Measurements from ENCODE around the gene SLC3A2.

The SLC3A2 gene

GRCh38 chr11:62911137-62912130 lies 30.7 kb downstream of the SLC3A2 start:
- DNase-seq = no peak

- DNase-seq = no peak
Measured at GRCh38 chr11:62912268-62912667, 31.6 kb downstream of the SLC3A2 start.

- peak in 1 of 3 donors; percentile 35 for DNase-seq
Measured at GRCh38 chr11:62914416-62914815, 33.7 kb downstream of the SLC3A2 start.

GRCh38 chr11:62917906-62918502 lies 37.3 kb downstream of the SLC3A2 start:
- DNase-seq = no peak

DNA sequence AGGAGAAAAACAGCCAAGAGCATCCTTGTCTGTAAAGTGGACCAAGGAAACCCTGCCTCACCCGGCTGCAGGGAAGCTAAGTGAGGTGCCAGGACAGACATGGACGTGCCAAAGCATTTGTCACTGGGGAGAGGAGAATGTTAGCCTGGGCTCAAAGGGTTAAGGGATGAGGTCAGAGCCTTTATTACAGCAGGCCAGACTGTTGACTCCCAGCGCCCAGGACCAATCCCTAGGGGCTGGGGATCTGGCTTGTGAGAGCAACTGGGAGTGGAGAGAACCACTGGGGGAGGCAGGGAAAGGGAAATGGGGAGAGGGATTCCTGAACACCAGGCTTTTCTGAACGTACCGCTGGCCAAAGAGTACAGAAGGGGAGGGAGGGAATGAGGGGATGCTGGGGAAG lies 37.8 kb downstream of the SLC3A2 start:
- no peak for DNase-seq

GRCh38 chr11:62919476-62919875 lies 38.8 kb downstream of the SLC3A2 start:
- no peak for DNase-seq

GRCh38 chr11:62919898-62920640 lies 39.4 kb downstream of the SLC3A2 start:
- no peak for DNase-seq

DNA sequence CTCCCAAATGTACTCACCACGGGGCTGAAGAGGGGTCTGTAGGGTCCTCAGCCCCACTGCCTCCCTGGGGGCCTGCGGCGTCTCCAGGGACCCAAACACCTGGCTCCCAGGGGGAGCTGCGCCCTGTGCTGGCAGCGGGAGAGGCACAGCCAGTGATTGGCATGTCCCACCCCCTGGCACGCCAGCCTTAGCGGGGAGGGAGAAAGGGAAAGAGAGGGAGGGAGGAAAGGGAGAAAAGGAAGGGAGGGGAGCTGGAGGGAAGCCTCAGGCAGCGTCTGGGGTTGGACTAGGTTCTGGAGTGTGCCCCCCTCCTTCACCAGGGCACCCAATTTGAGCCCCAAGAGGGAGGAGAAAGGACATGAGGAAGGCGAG lies 40.5 kb downstream of the SLC3A2 start, which contains the start of gene CHRM1:
Gene CHRM1, minus strand, starts transcription at position 163 of the 372 bp plus-strand sequence. CDS start 10,263 bp downstream, outside the sequence.
- no peak for DNase-seq

DNA sequence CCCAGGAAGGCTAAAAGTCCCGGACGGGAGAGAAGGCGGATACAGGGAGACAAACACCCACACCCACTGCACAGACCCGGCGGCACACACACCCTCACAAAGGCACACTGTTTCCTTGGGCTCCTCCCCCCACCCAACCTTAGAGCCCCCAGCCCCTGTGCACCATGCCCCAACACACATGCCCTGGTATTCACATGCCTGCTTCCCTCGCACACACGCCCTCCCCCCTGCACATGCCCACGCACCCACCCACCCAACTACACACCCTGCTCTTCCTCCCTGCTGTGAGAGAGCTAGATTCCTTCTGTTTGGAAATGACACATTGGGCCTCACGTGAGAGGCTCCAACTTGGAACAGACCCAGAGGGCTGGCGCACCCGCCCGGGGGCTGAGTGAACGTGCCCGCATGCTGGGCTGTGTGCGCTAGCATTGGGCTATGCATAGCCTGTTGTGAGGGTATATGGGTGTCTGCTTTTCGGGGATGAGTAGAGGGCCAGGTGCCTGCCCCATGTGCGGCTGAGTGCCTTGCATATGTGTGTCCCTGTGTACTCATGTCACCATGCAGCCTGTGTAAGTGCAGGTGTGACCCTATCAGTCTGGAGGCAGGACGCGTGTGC lies 41.0 kb downstream of the SLC3A2 start:
- peak in 1 of 3 donors; percentile 32 for DNase-seq

DNA sequence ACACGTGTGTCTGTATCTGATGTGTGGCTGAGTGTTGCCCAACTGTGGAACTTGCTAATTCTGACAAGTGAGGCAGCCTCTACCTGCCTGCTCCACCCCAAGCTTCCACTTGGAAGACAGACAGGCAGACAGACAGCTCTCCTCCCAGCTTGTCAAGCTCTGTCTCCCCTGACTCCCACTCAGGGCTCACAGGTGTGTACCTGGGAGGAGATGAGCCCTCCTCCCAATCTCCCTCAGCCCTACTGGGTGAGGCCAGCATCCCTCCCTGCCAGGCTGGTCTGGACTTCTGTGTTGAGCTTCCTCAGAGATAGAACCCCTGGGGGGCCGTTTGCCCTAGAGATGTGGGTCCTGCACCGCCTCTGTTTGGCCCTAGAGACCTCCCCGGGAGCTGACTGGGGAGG lies 41.5 kb downstream of the SLC3A2 start:
- DNase-seq = no peak

DNA sequence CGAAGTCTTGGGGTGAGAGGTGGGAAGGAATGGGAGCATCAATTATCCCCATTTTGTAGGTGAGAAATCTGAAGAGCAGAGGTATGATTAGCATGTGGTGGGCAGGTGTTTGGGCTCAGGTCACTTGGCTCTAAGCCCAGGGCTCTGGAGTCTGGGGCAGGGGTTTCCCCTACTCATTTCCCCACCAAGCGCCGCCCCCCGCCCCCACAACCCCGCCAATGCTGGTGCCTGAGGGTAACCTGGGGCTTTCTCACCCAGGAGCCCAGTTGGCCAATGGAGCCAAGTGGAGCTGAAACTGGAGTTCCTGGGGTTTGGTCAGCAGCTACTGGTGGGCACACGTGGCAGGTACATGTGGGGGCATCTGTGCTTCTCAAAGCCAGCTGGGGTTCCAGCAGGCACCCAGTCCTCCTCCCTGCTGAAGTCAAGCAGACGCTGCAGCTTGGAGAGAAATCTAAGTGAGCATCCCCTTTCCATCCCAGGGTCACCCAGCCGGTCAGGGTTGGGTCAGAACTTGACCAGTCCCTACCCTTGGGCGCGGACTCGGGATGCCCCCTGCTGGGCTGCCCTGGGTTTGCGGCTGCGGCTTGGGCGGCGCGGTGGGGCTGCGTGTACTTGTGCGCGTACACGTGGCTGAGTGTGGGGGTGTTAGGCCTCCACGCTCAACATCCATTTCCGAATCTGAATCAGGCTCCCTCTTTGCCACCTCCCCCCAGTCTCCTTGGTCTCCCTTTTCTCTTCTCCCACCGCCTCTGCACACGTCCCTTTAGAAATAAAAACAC lies 42.1 kb downstream of the SLC3A2 start:
- DNase-seq = peak; percentile 30 to 46 (median 31)

DNA sequence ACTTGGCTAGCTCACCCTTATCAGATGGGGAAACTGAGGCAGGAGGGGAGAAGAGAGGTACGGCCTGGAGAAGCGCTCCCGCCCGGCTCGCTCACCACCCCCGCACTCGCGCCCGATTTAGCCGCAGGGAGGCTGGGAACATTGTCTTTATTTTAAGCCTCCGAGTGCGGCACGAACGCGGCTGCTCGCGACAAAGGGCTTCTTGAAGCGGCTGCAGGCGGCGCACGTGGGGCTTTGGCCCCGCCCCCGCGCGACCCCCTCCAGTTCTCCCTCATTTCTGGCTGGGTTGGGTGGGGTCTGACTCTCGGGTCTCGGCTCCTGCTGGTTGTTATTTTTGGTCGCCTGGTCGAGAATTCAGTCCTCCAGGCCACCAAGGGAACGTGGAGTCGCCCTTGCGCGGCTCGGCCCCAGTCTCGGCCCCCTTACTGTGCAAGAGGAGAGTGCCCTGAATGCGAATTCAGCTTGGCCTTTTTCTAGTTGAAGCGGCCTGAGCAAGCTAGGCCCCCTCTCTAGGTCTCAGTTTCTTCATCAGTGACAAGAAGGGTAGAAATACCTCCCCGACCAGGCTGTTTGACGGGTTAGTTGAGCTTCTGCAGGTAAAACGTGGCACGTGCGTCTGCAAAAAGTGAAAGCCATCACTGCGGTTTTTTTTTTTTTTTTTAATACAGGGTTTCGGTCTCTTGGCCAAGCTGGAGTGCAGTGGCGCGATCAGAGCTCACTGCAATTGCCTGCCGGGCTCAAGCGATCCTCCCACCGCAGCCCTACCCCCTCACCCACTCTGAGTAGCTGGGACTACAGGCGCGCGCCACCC lies 43.1 kb downstream of the SLC3A2 start:
- DNase-seq = peak in 1 of 3 donors; percentile 15

DNA sequence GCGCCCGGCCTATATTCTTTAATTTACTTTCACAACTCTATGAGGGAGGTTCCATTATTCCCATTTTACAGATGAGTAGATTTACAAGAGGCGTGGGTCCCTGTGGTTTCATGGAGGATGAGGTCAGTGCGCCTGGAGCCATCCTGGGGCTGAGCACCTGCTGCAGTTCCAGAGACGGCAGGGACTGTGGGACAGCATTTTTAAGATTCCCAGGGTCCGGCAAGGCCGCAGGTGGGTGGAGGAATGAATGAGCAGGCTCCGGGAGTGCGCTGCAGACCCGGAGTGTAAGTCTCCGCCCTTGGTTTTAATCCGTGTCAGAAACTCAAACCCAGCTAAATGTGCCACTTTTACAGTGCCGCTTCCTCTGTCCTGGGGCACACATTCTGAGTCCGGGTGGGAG lies 44.6 kb downstream of the SLC3A2 start:
- no peak for DNase-seq

GRCh38 chr11:62925745-62926679 lies 45.3 kb downstream of the SLC3A2 start:
- DNase-seq = peak in 1 of 3 donors; percentile 44

DNA sequence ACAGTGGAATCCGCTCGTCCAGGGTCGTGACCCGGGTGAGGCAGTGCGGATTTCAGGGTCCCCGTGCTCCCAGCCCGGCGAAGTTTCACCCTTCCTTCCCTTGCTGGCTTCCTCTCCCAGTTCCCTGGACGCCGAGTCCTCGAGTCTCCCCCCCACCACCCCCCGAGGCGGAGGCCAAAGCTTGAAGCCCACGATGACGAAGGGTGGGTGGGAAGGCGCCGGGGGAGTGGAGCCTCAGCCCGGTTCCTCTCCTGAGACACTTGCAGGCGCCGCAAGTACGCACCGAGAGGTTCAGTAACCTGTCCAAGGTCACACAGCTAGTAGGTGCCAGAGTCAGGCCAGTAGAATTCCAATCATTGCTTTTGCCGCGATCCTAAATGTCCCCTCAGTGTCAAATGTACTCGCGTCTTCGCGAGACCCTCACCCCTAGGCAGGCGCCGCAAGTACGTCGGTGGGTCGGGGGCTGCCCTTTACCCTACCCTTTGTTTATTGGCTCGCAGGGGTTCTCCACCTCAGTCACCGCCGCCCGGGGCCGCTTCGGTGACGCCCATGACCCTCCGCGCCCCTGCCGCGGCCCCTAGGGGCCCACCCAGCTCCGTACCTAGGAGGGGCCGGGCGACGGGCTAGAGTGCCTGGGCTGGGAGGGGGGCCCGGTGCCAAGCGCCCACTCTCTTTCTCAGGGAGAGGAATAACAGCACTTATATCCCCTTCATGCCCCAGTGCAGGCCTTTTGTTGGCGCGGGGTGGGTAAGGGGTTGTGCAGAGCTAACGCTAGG lies 46.2 kb downstream of the SLC3A2 start:
- no peak for DNase-seq

GRCh38 chr11:62928011-62928410 lies 47.3 kb downstream of the SLC3A2 start:
- no peak for DNase-seq

DNA sequence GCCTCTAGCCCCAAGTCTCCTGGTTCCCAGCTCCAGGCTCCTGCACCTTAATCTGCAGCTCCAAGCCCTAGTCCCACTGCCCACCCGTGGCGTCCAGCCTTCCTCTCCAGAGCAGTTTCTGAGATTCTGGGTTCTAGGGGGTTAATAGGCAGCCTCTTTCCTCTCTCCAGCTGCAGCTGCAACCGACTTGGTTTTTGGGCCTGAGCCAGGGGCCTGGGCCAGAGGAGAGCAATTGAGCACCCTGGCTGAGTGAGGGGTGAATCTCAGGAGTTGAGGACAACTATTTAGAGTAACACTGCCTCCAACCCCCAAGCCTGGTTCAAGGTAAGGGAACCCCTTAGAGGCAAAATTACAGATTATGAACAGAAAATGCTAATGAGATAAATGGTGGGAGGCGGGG lies 49.5 kb downstream of the SLC3A2 start:
- no peak for DNase-seq

- DNase-seq = no peak
Measured at GRCh38 chr11:62930666-62931065, 50.0 kb downstream of the SLC3A2 start.
